Duodenal mucosa (tissue), 2 donors: ENCODE measurements around the gene EFNA2.

ENCODE experiments used
- H3K27ac ChIP-seq: one replicate; pipeline ENCODE4 v1.7.0; 2013; ENCODE audit warnings: low read depth, low read length
- H3K27me3 ChIP-seq, 2 donors: one replicate each; pipeline ENCODE4 v1.7.0; 2013; ENCODE audit warnings: low read length in 2 of 2, control low read depth in 1 of 2; ENCODE audit not compliant: insufficient read depth in 2 of 2, control insufficient read depth in 1 of 2
- H3K36me3 ChIP-seq, 2 donors: one replicate each; pipeline ENCODE4 v1.7.0; 2013; ENCODE audit warnings: low read length in 2 of 2, control low read depth in 1 of 2; ENCODE audit not compliant: insufficient read depth in 2 of 2, control insufficient read depth in 1 of 2
- H3K4me1 ChIP-seq, 2 donors: one replicate each; pipeline ENCODE4 v1.7.0; 2013; ENCODE audit warnings: low read length in 2 of 2, control low read depth in 1 of 2; ENCODE audit not compliant: insufficient read depth in 2 of 2, control insufficient read depth in 1 of 2
- H3K4me3 ChIP-seq, 2 donors: one replicate each; pipeline ENCODE4 v1.7.0; 2013; ENCODE audit warnings: low read length in 2 of 2, low read depth in 1 of 2
- H3K9ac ChIP-seq, 2 donors: one replicate each; pipeline ENCODE4 v1.7.0; 2013; ENCODE audit warnings: low read length in 2 of 2, low read depth in 1 of 2
- H3K9me3 ChIP-seq, 2 donors: one replicate each; pipeline ENCODE4 v1.7.0; 2013; ENCODE audit warnings: low read length in 2 of 2, control low read depth in 1 of 2; ENCODE audit not compliant: control insufficient read depth in 1 of 2

EFNA2 gene

GRCh38 chr19:1343041-1343440 is 57.4 kb downstream of the EFNA2 start:
- no peak overlapping the region for H3K9ac ChIP-seq
- H3K9me3 ChIP-seq: no peaks in the 10 kb centered on the region
- no peak overlapping the region for H3K4me3 ChIP-seq
- no peaks in the 10 kb centered on the region for H3K4me1 ChIP-seq
- no peaks in the 10 kb centered on the region for H3K36me3 ChIP-seq
- no peak overlapping the region for H3K27ac ChIP-seq
- H3K27me3 ChIP-seq: no peaks in the 10 kb centered on the region

- no peak overlapping the region for H3K27ac ChIP-seq
- H3K9ac ChIP-seq: no peak overlapping the region
- no peaks in the 10 kb centered on the region for H3K9me3 ChIP-seq
Measured at GRCh38 chr19:1349211-1349610, 63.5 kb downstream of the EFNA2 start.

GRCh38 chr19:1350867-1351266 is 65.2 kb downstream of the EFNA2 start:
- Histone ChIP-seq H3K4me1 (peaks cover 5 to 6% of the 10 kb centered on the region in 2 donors), H3K9me3 (no peaks in the 10 kb centered on the region), H3K36me3 (no peaks in the 10 kb centered on the region), H3K4me3 (no peak overlapping the region), H3K27ac (no peak overlapping the region), H3K27me3 (no peaks in the 10 kb centered on the region), H3K9ac (no peak overlapping the region)

More at GRCh38 chr19:1349211-1349610, 63.5 kb downstream of the EFNA2 start:
- Histone ChIP-seq H3K36me3 (no peaks in the 10 kb centered on the region), H3K4me3 (no peak overlapping the region), H3K4me1 (no peaks in the 10 kb centered on the region), H3K27me3 (no peaks in the 10 kb centered on the region)
